Activated naive CD4-positive, alpha-beta T cell treated with anti-CD3 and anti-CD28 coated beads, Interleukin-2, amount 10 ng/mL, durations not matched to agents 7 days and 5 days (primary cell): ENCODE results near the gene SLF2.

Experiments used
- CTCF ChIA-PET: fragments of 350-600 bp; sonication (Branson Sonifier 250); formaldehyde crosslinking; loops from one replicate; lab custom pipeline; 2021; ENCODE audit warnings: antibody characterized with exemption; lab: Charles Lee
- DNase-seq: peaks from one replicate; pipeline ENCODE4 v3.0.0-alpha.2; 2020
- H3K27ac Mint-ChIP-seq: one replicate; pipeline ENCODE4 v1.8.0; 2021; ENCODE audit warnings: mild to moderate bottlenecking, moderate library complexity, mixed read lengths
- H3K27me3 Mint-ChIP-seq: one replicate; pipeline ENCODE4 v1.8.0; 2021; ENCODE audit warnings: mild to moderate bottlenecking, mixed read lengths
- H3K36me3 Mint-ChIP-seq: one replicate; pipeline ENCODE4 v1.8.0; 2021; ENCODE audit warnings: mixed read lengths
- H3K4me1 Mint-ChIP-seq: one replicate; pipeline ENCODE4 v1.8.0; 2021; ENCODE audit warnings: mixed read lengths
- H3K4me3 Mint-ChIP-seq: one replicate; pipeline ENCODE4 v1.8.0; 2021; ENCODE audit warnings: mild to moderate bottlenecking, moderate library complexity, mixed read lengths
- H3K9me3 Mint-ChIP-seq: one replicate; pipeline ENCODE4 v1.8.0; 2021; ENCODE audit warnings: mixed read lengths

Gene SLF2

GRCh38 chr10:100886091-100886490 is 26.7 kb upstream of the SLF2 start:
- Mint-ChIP-seq H3K27ac (no peak overlapping the region), H3K9me3 (no peaks in the 10 kb centered on the region)
- CTCF ChIA-PET: no interaction called here

GRCh38 chr10:100886521-100886920 is 26.2 kb upstream of the SLF2 start:
- H3K27ac Mint-ChIP-seq: no peak overlapping the region
- H3K9me3 Mint-ChIP-seq: no peaks in the 10 kb centered on the region
- peaks cover 52% of the 10 kb centered on the region for H3K27me3 Mint-ChIP-seq
- CTCF ChIA-PET: interaction anchor here (0.7 to 1.0 kb wide), 2 partner anchors 15 to 554 kb away, joined by 3 read pairs; no protein-coding TSS in a partner anchor
- H3K36me3 Mint-ChIP-seq: no peaks in the 10 kb centered on the region
- DNase-seq: no peak
- no peaks in the 10 kb centered on the region for H3K4me1 Mint-ChIP-seq
- H3K4me3 Mint-ChIP-seq: no peak overlapping the region

More at GRCh38 chr10:100886091-100886490, 26.7 kb upstream of the SLF2 start:
- H3K36me3 Mint-ChIP-seq: no peaks in the 10 kb centered on the region
- H3K4me3 Mint-ChIP-seq: no peak overlapping the region
- no peaks in the 10 kb centered on the region for H3K4me1 Mint-ChIP-seq
- DNase-seq: no peak
- H3K27me3 Mint-ChIP-seq: peaks cover 49% of the 10 kb centered on the region

GRCh38 chr10:100886963-100887362 is 25.8 kb upstream of the SLF2 start:
- Mint-ChIP-seq H3K27ac (no peak overlapping the region), H3K27me3 (peaks cover 56% of the 10 kb centered on the region), H3K9me3 (no peaks in the 10 kb centered on the region), H3K4me3 (no peak overlapping the region), H3K36me3 (no peaks in the 10 kb centered on the region), H3K4me1 (no peaks in the 10 kb centered on the region)
- DNase-seq: no peak
- CTCF ChIA-PET: interaction anchor here (0.7 to 1.0 kb wide), 2 partner anchors 16 to 553 kb away, joined by 3 read pairs; no protein-coding TSS in a partner anchor

GRCh38 chr10:100887761-100888296 is 24.9 kb upstream of the SLF2 start:
- no peaks in the 10 kb centered on the region for H3K4me1 Mint-ChIP-seq
- no peak for DNase-seq
- H3K27ac Mint-ChIP-seq: no peak overlapping the region
- H3K36me3 Mint-ChIP-seq: no peaks in the 10 kb centered on the region
- H3K27me3 Mint-ChIP-seq: peaks cover 57% of the 10 kb centered on the region
- CTCF ChIA-PET: interaction anchor here (0.9 to 2.0 kb wide), 6 partner anchors 9 to 129 kb away, joined by 3 to 13 read pairs (median 3); partner anchors contain the start of gene SLF2
- no peaks in the 10 kb centered on the region for H3K9me3 Mint-ChIP-seq
- no peak overlapping the region for H3K4me3 Mint-ChIP-seq

GRCh38 chr10:100888957-100889356 is 23.8 kb upstream of the SLF2 start:
- no peak overlapping the region for H3K4me3 Mint-ChIP-seq
- no peak for DNase-seq
- H3K4me1 Mint-ChIP-seq: no peaks in the 10 kb centered on the region
- H3K36me3 Mint-ChIP-seq: no peaks in the 10 kb centered on the region
- CTCF ChIA-PET: interaction anchor here (1.2 to 2.0 kb wide), 5 partner anchors 11 to 128 kb away, joined by 3 to 13 read pairs (median 3); partner anchors contain the start of gene SLF2
- no peaks in the 10 kb centered on the region for H3K9me3 Mint-ChIP-seq
- H3K27ac Mint-ChIP-seq: no peak overlapping the region
- peaks cover 55% of the 10 kb centered on the region for H3K27me3 Mint-ChIP-seq

- no peak overlapping the region for H3K4me3 Mint-ChIP-seq
- CTCF ChIA-PET: no interaction called here
- H3K4me1 Mint-ChIP-seq: no peaks in the 10 kb centered on the region
- no peaks in the 10 kb centered on the region for H3K9me3 Mint-ChIP-seq
- DNase-seq: no peak
- H3K27ac Mint-ChIP-seq: no peak overlapping the region
- peaks cover 60% of the 10 kb centered on the region for H3K27me3 Mint-ChIP-seq
- H3K36me3 Mint-ChIP-seq: no peaks in the 10 kb centered on the region
These were observed 23.2 kb upstream of the SLF2 start for GRCh38 chr10:100889546-100889945.

- CTCF ChIA-PET: no interaction called here
- no peaks in the 10 kb centered on the region for H3K9me3 Mint-ChIP-seq
- H3K36me3 Mint-ChIP-seq: no peaks in the 10 kb centered on the region
- H3K27me3 Mint-ChIP-seq: peaks cover 64% of the 10 kb centered on the region
- H3K4me3 Mint-ChIP-seq: no peak overlapping the region
- no peak overlapping the region for H3K27ac Mint-ChIP-seq
- no peaks in the 10 kb centered on the region for H3K4me1 Mint-ChIP-seq
- no peak for DNase-seq
These were observed 22.6 kb upstream of the SLF2 start for GRCh38 chr10:100890141-100890672.

GRCh38 chr10:100890673-100891317 is 22.0 kb upstream of the SLF2 start:
- Mint-ChIP-seq H3K36me3 (no peaks in the 10 kb centered on the region), H3K27ac (no peak overlapping the region), H3K27me3 (peaks cover 69% of the 10 kb centered on the region), H3K4me3 (no peak overlapping the region), H3K9me3 (no peaks in the 10 kb centered on the region), H3K4me1 (no peaks in the 10 kb centered on the region)
- CTCF ChIA-PET: no interaction called here
- no peak for DNase-seq

GRCh38 chr10:100894033-100894432 is 18.7 kb upstream of the SLF2 start:
- H3K9me3 Mint-ChIP-seq: no peaks in the 10 kb centered on the region
- no peaks in the 10 kb centered on the region for H3K36me3 Mint-ChIP-seq
- H3K4me3 Mint-ChIP-seq: no peak overlapping the region
- no peaks in the 10 kb centered on the region for H3K4me1 Mint-ChIP-seq
- H3K27me3 Mint-ChIP-seq: peaks cover 65% of the 10 kb centered on the region
- no peak overlapping the region for H3K27ac Mint-ChIP-seq
- DNase-seq: no peak
- CTCF ChIA-PET: no interaction called here

GRCh38 chr10:100894589-100895294 is 18.0 kb upstream of the SLF2 start:
- no peak for DNase-seq
- Mint-ChIP-seq H3K27me3 (peaks cover 66% of the 10 kb centered on the region), H3K4me1 (no peaks in the 10 kb centered on the region), H3K4me3 (no peak overlapping the region), H3K27ac (no peak overlapping the region), H3K9me3 (no peaks in the 10 kb centered on the region), H3K36me3 (no peaks in the 10 kb centered on the region)
- CTCF ChIA-PET: no interaction called here

GRCh38 chr10:100895346-100895745 is 17.4 kb upstream of the SLF2 start:
- Mint-ChIP-seq H3K4me1 (no peaks in the 10 kb centered on the region), H3K36me3 (no peaks in the 10 kb centered on the region), H3K27ac (no peak overlapping the region), H3K9me3 (no peaks in the 10 kb centered on the region), H3K4me3 (no peak overlapping the region), H3K27me3 (peaks cover 65% of the 10 kb centered on the region)
- DNase-seq: no peak
- CTCF ChIA-PET: no interaction called here

- H3K4me3 Mint-ChIP-seq: no peak overlapping the region
- H3K9me3 Mint-ChIP-seq: no peaks in the 10 kb centered on the region
- no peak for DNase-seq
- CTCF ChIA-PET: no interaction called here
- H3K27ac Mint-ChIP-seq: no peak overlapping the region
- peaks cover 64% of the 10 kb centered on the region for H3K27me3 Mint-ChIP-seq
- no peaks in the 10 kb centered on the region for H3K36me3 Mint-ChIP-seq
- H3K4me1 Mint-ChIP-seq: no peaks in the 10 kb centered on the region
These were observed 16.9 kb upstream of the SLF2 start for GRCh38 chr10:100895896-100896295.

GRCh38 chr10:100896876-100897461 is 15.8 kb upstream of the SLF2 start:
- H3K27me3 Mint-ChIP-seq: peaks cover 64% of the 10 kb centered on the region
- no peaks in the 10 kb centered on the region for H3K36me3 Mint-ChIP-seq
- DNase-seq: no peak
- no peak overlapping the region for H3K4me3 Mint-ChIP-seq
- CTCF ChIA-PET: interaction anchor here (0.9 kb wide), 1 partner anchor 9 kb away, joined by 3 read pairs; no protein-coding TSS in a partner anchor
- H3K9me3 Mint-ChIP-seq: no peaks in the 10 kb centered on the region
- H3K4me1 Mint-ChIP-seq: no peaks in the 10 kb centered on the region
- no peak overlapping the region for H3K27ac Mint-ChIP-seq

GRCh38 chr10:100897976-100898375 is 14.8 kb upstream of the SLF2 start:
- Mint-ChIP-seq H3K36me3 (no peaks in the 10 kb centered on the region), H3K27me3 (peaks cover 65% of the 10 kb centered on the region), H3K4me1 (no peaks in the 10 kb centered on the region), H3K4me3 (no peak overlapping the region), H3K27ac (no peak overlapping the region), H3K9me3 (no peaks in the 10 kb centered on the region)
- DNase-seq: no peak
- CTCF ChIA-PET: no interaction called here
